ENCODE results near the gene EXOC4.

DNA sequence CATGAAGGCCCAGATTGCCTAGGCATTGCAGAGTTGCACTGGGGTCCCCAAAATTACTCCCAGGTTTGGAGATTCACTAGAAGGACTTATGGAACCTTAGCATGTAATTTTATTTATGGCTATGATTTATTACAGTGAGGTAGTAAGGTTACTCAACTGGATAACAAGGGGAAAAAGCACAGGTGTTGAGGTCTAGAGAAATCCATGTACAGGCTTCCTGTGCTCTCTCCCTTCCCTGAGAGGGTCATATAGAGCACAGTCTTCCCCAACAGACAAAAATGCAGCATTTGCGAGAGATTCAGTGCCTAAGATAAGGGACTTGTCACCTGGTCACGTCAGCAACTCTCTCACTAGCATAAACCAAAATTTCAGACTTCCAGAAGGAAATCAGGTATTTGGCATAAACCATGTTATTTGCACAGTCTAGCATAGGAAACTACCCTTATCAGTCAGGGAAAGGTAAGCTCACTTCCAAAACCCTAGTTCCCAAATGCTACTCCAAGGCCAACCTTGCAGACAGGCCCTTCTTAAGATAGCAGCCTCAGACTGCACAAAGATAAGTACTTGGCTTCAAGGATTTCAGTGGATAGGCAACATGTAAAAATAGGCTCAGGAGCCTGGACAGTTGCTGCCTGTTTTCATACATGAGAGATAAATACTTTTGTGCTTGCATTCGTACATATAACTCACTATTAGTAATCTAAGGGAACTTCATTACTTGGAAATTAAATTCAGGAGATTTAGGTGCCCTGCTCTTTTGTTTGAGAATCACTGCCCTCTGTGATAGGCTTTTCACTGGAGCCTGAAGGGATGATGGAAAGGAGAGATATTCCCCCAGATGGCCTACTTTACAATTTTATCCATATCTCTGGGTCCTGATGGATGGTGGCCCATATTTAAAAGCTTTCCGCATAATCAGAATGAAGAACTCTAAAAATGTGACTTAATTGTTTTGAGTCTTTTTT lies 495.8 kb downstream of the EXOC4 start:
- TF ChIP-seq CTCF (IDR thresholded peaks at IDR 0.05) (no peak), POLR2A (IDR thresholded peaks at IDR 0.05) (no peak), POLR2AphosphoS5 (IDR thresholded peaks at IDR 0.05) (no peak)

All from sigmoid colon (tissue), 4 donors.